MM.1S (cell line): ENCODE measurements around the gene KBTBD13.
"Not testable (repeated sequence)": the region's sequence is repeated elsewhere in the genome, so short reads cannot be mapped to it uniquely, and the experiment has no call there.

Source experiments
- DNase-seq: peaks from one replicate; pipeline ENCODE4 v3.0.0-alpha.2; 2015
- H2AFZ ChIP-seq: fragments of 300-600 bp; sonication (generic); 2 replicates; pipeline ENCODE4 v1.6.0; 2016; ENCODE audit warnings: antibody characterized with exemption, low read length
- H3F3A ChIP-seq: fragments of 300-600 bp; sonication (generic); 2 replicates; pipeline ENCODE4 v1.6.1; 2016; ENCODE audit warnings: mild to moderate bottlenecking, antibody characterized with exemption, low read length, moderate library complexity, mixed read lengths; ENCODE audit not compliant: insufficient read depth
- H3K27ac ChIP-seq: fragments of 300-600 bp; sonication (generic); 2 replicates; pipeline ENCODE4 v1.5.1; 2016; ENCODE audit warnings: mild to moderate bottlenecking, low read length
- H3K27me3 ChIP-seq: fragments of 300-600 bp; sonication (generic); replicated peaks from 2 replicates; pipeline ENCODE4 v1.6.0; 2016; ENCODE audit warnings: low read length; ENCODE audit not compliant: insufficient read depth
- H3K36me3 ChIP-seq: fragments of 300-600 bp; sonication (generic); replicated peaks from 2 replicates; pipeline ENCODE4 v1.6.1; 2016; ENCODE audit warnings: mild to moderate bottlenecking, low read length, mixed read lengths; ENCODE audit not compliant: insufficient read depth
- H3K4me1 ChIP-seq: fragments of 300-600 bp; sonication (generic); 2 replicates; pipeline ENCODE4 v1.6.1; 2016; ENCODE audit warnings: low read length, mixed read lengths
- H3K4me2 ChIP-seq: fragments of 300-600 bp; sonication (generic); 2 replicates; pipeline ENCODE4 v1.6.0; 2016; ENCODE audit warnings: low read depth, low read length
- H3K4me3 ChIP-seq: fragments of 300-600 bp; sonication (generic); 2 replicates; pipeline ENCODE4 v1.5.1; 2016; ENCODE audit warnings: low read length, mixed read lengths
- H3K79me2 ChIP-seq: fragments of 300-600 bp; sonication (generic); 2 replicates; pipeline ENCODE4 v1.6.1; 2016; ENCODE audit warnings: mixed run types, low read length, mixed read lengths
- H3K9ac ChIP-seq: fragments of 300-600 bp; sonication (generic); 2 replicates; pipeline ENCODE4 v1.6.1; 2016; ENCODE audit warnings: low read length, mixed read lengths
- H3K9me2 ChIP-seq: fragments of 300-600 bp; sonication (generic); replicated peaks from 2 replicates; pipeline ENCODE4 v1.6.1; 2016; ENCODE audit warnings: mild to moderate bottlenecking, low read length, mixed read lengths; ENCODE audit not compliant: insufficient read depth
- H3K9me3 ChIP-seq: fragments of 300-600 bp; sonication (generic); replicated peaks from 2 replicates; pipeline ENCODE4 v1.6.1; 2016; ENCODE audit warnings: mild to moderate bottlenecking, low read length, mixed read lengths; ENCODE audit not compliant: insufficient read depth
- H4K20me1 ChIP-seq: fragments of 300-600 bp; sonication (generic); 2 replicates; pipeline ENCODE4 v1.6.1; 2016; ENCODE audit warnings: mild to moderate bottlenecking, low read length, moderate library complexity, mixed read lengths; ENCODE audit not compliant: insufficient read depth
- EZH2 ChIP-seq: fragments of 300-600 bp; sonication (generic); optimal IDR thresholded peaks from 2 replicates; pipeline ENCODE3; 2017; ENCODE audit warnings: low read depth, mild to moderate bottlenecking, antibody characterized with exemption, low read length, mixed read lengths
- EZH2phosphoT487 ChIP-seq: fragments of 300-600 bp; sonication (generic); IDR thresholded peaks from 2 replicates; pipeline ENCODE4 v1.6.1; 2018; ENCODE audit warnings: antibody characterized with exemption, low read length
- TF ChIP-seq, protein P1 (sequence below): fragments of 300-600 bp; sonication (generic); IDR thresholded peaks from 2 replicates; pipeline ENCODE4 v1.5.1; 2016; ENCODE audit warnings: antibody characterized with exemption, low read length, mixed read lengths

The KBTBD13 gene

DNA sequence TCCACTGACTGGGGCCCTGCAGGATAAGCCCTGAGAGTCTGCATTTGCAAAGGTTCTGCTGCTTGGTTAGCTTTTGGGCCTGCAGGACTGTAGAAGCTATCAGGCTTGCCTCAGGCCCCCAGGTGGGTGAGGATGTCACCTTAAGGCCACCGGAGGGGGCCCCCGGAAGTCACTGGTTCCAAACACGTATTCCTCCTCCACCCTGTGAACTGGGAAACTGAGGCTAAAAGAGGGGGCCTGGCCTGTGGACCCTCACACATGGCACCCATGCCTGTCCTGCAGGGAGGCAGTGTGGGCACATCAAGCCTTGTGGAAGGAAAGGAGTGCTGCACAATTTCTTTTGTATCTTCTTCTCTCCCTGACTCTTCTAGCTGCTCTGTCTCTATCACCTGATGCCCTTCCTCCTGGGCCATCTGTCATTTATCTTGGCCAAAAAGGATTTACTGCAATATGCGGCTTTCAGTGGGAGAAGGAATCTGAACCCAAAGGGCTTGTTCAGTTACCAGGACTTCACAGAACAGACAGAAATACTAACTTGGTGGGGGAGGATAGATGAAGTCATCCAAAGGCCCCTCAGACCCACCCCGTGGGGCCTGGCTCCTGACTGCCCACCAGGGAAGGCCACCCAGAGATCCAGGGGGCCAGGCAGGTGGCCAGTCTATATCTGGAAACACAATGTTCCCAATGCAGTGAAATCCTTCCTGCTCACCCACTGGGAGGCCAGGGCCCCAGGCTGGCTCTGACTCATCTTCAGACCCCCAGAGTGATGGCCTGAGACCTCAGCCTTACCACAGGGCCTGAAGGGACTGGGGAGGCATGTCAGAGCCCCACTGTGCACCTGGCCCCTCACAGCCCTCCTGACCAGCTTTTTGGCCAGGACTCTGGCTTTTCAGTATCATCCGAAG is 20.2 kb downstream of the KBTBD13 start:
- no peaks in the 10 kb centered on the region for H4K20me1 ChIP-seq
- no peaks in the 10 kb centered on the region for H3K4me1 ChIP-seq
- H2AFZ ChIP-seq, result no peak overlapping the region
- H3K9me2 ChIP-seq, result no peaks in the 10 kb centered on the region
- TF ChIP-seq EZH2phosphoT487 (no peak), EZH2 (no peak)
- TF ChIP-seq, protein P1, sequence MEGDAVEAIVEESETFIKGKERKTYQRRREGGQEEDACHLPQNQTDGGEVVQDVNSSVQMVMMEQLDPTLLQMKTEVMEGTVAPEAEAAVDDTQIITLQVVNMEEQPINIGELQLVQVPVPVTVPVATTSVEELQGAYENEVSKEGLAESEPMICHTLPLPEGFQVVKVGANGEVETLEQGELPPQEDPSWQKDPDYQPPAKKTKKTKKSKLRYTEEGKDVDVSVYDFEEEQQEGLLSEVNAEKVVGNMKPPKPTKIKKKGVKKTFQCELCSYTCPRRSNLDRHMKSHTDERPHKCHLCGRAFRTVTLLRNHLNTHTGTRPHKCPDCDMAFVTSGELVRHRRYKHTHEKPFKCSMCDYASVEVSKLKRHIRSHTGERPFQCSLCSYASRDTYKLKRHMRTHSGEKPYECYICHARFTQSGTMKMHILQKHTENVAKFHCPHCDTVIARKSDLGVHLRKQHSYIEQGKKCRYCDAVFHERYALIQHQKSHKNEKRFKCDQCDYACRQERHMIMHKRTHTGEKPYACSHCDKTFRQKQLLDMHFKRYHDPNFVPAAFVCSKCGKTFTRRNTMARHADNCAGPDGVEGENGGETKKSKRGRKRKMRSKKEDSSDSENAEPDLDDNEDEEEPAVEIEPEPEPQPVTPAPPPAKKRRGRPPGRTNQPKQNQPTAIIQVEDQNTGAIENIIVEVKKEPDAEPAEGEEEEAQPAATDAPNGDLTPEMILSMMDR, result no peak
- no peaks in the 10 kb centered on the region for H3K36me3 ChIP-seq
- H3K79me2 ChIP-seq, result no peaks in the 10 kb centered on the region
- H3F3A ChIP-seq, result no peaks in the 10 kb centered on the region
- H3K27me3 ChIP-seq, result no peaks in the 10 kb centered on the region
- H3K4me2 ChIP-seq, result no peak overlapping the region
- no peak for DNase-seq
- H3K9ac ChIP-seq, result no peak overlapping the region
- no peak overlapping the region for H3K27ac ChIP-seq
- no peaks in the 10 kb centered on the region for H3K9me3 ChIP-seq
- H3K4me3 ChIP-seq, result no peak overlapping the region

DNA sequence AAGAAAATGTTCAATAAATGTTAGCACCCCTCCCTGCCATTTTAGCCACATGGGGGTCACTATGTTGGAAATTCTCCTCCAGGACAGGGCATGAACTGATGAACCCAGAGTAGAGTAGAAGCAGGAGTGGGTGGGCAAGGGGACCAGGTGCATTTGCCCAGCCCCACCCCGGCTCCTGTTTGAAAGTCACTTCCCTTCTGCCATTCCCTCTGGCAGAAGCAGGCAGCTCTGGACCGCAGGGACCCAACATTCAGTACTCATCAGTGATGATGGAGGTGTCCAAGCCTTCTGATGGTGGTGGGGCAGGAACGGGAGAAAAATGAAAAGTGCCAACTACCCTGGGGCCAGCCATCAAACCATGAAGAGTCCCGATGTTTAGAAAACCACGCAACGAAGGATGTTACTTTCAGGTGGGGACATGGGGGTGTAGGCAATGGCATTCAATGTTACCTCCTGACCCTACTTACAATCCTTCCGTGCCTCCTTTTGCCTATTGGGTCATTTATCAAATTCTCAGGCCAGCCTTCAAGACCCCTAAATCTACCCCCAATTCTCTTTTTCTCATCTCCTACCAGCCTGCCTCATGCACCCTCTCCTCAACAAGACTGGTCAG is 21.2 kb downstream of the KBTBD13 start:
- no peaks in the 10 kb centered on the region for H3K4me1 ChIP-seq

DNA sequence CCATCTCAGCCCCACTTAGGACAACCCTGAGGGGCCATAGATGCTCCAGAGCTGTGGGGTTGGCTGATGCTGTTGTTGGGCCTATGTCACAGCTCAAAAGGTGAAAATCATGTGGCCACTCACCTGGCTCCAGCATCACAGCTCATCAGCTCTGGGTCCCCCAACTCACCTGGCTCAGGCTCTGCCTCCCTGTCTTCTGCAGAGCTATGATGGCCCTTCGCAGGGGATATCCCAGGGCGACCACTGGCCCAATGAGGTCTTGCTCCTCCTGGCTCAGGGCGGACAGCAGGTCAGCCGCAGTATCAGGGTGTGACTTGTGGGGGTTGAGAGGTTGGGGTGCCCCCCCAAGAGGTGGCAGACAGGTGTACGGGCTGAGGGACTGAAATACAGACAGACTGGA is 22.8 kb downstream of the KBTBD13 start:
- Histone ChIP-seq H3K79me2 (no peaks in the 10 kb centered on the region), H3K4me3 (no peak overlapping the region), H3K4me1 (no peaks in the 10 kb centered on the region), H3K27ac (no peak overlapping the region), H3F3A (no peaks in the 10 kb centered on the region), H3K9me3 (no peaks in the 10 kb centered on the region), H3K4me2 (no peak overlapping the region), H3K27me3 (no peaks in the 10 kb centered on the region), H4K20me1 (no peaks in the 10 kb centered on the region), H2AFZ (no peak overlapping the region), H3K36me3 (no peaks in the 10 kb centered on the region), H3K9me2 (no peaks in the 10 kb centered on the region), H3K9ac (no peak overlapping the region)
- TF ChIP-seq EZH2phosphoT487, result no peak
- TF ChIP-seq, protein P1, result no peak
- TF ChIP-seq EZH2, result no peak
- DNase-seq, result no peak

More for the DNA sequence above, 21.2 kb downstream of the KBTBD13 start:
- no peaks in the 10 kb centered on the region for H3F3A ChIP-seq
- no peak overlapping the region for H3K9ac ChIP-seq
- no peak overlapping the region for H3K4me3 ChIP-seq
- H3K36me3 ChIP-seq, result no peaks in the 10 kb centered on the region
- no peaks in the 10 kb centered on the region for H3K27me3 ChIP-seq
- H3K9me3 ChIP-seq, result no peaks in the 10 kb centered on the region
- TF ChIP-seq EZH2phosphoT487 (no peak), EZH2 (no peak)
- TF ChIP-seq, protein P1, result no peak
- H2AFZ ChIP-seq, result no peak overlapping the region
- no peaks in the 10 kb centered on the region for H4K20me1 ChIP-seq
- H3K27ac ChIP-seq, result no peak overlapping the region
- H3K9me2 ChIP-seq, result no peaks in the 10 kb centered on the region
- no peaks in the 10 kb centered on the region for H3K79me2 ChIP-seq
- no peak overlapping the region for H3K4me2 ChIP-seq
- DNase-seq, result no peak

DNA sequence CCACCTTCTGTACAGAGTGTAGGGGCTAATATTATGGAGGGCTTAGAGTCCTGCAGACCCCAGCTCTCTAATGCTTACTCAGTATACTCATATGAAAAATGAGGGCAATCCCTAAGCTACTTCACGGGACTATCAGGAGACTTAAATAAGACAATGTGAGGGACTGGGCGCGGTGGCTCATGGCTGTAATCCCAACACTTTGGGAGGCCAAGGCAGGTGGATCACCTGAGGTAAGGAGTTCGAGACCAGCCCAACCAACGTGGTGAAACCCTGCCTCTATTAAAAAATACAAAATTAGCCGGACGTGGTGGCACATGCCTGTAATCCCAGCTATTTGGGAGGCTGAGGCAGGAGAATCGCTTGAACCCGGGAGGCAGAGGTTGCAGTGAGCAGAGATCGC is 23.3 kb downstream of the KBTBD13 start:
- not testable (repeated sequence) for H3K9me3 ChIP-seq, H3K79me2 ChIP-seq, H3K36me3 ChIP-seq, H3K4me3 ChIP-seq, H4K20me1 ChIP-seq, H3F3A ChIP-seq, H3K9me2 ChIP-seq, H3K27ac ChIP-seq, DNase-seq, H2AFZ ChIP-seq, H3K4me2 ChIP-seq, H3K4me1 ChIP-seq, H3K9ac ChIP-seq, H3K27me3 ChIP-seq
